ENCODE data around the gene MAP1LC3B2. TPM values are rescaled to one million over a fixed set of nuclear protein-coding genes. Genes with fewer than 3 reads are reported as not detected.

MAP1LC3B2 gene
- total and polyA plus RNA-seq, 8 donors, result 0.49 to 1.8 (median 0.68) TPM; not detected in 2

DNA sequence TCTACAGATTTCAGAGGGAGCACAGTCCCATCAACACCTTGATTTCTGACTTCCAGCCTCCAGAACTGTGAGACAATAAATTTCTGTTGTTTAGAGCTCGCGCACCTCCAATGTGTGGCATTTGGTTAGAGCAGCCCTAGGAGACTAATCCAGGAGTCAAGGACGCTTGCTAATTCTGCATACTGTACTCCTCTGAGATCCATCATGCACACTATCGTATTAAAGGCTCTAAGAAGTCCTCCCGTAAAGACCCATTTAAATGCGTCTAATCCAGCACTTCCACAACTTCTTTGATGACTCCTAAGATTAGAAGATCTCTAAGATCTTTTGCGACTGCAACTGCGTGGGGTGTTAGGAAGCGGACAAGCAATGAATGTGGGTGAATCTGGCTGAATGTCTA is 30.4 kb downstream of the MAP1LC3B2 start:
- no peaks in the 10 kb centered on the region for H3K9me3 ChIP-seq
- FAIRE-seq (no peak), DNase-seq (no peak), ATAC-seq (no peak)
- H3K27ac ChIP-seq, result no peak overlapping the region
- H3K36me3 ChIP-seq, result no peaks in the 10 kb centered on the region
- TF ChIP-seq, protein P1, sequence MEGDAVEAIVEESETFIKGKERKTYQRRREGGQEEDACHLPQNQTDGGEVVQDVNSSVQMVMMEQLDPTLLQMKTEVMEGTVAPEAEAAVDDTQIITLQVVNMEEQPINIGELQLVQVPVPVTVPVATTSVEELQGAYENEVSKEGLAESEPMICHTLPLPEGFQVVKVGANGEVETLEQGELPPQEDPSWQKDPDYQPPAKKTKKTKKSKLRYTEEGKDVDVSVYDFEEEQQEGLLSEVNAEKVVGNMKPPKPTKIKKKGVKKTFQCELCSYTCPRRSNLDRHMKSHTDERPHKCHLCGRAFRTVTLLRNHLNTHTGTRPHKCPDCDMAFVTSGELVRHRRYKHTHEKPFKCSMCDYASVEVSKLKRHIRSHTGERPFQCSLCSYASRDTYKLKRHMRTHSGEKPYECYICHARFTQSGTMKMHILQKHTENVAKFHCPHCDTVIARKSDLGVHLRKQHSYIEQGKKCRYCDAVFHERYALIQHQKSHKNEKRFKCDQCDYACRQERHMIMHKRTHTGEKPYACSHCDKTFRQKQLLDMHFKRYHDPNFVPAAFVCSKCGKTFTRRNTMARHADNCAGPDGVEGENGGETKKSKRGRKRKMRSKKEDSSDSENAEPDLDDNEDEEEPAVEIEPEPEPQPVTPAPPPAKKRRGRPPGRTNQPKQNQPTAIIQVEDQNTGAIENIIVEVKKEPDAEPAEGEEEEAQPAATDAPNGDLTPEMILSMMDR (IDR thresholded peaks at IDR 0.05), result no peak
- no peaks in the 10 kb centered on the region for H3K27me3 ChIP-seq
- WGBS, 2 donors, result 92 to 94% methylated on average over 9 of the region's 9 CpGs
- peaks cover 10 to 15% (median 12%) of the 10 kb centered on the region in 3 donors for H3K4me1 ChIP-seq
- no peak overlapping the region for H3K4me3 ChIP-seq
- intact Hi-C loops (cut with DNase I), result no loop called here

- TF ChIP-seq, protein P1 (IDR thresholded peaks at IDR 0.05), result no peak
- DNase-seq (no peak), FAIRE-seq (no peak), ATAC-seq (no peak)
- H3K36me3 ChIP-seq, result no peaks in the 10 kb centered on the region
- WGBS, 2 donors, result 3 to 5% methylated on average over 1 of the region's 1 CpG
- peaks cover 10 to 15% (median 12%) of the 10 kb centered on the region in 3 donors for H3K4me1 ChIP-seq
- no peaks in the 10 kb centered on the region for H3K9me3 ChIP-seq
- intact Hi-C loops (cut with DNase I), result no loop called here
- H3K27me3 ChIP-seq, result no peaks in the 10 kb centered on the region
- H3K4me3 ChIP-seq, result no peak overlapping the region
- H3K27ac ChIP-seq, result no peak overlapping the region
Observed at GRCh38 chr12:116590561-116590960, 31.4 kb downstream of the MAP1LC3B2 start.

GRCh38 chr12:116591855-116592637 is 32.9 kb downstream of the MAP1LC3B2 start:
- Histone ChIP-seq H3K9me3 (no peaks in the 10 kb centered on the region), H3K4me3 (no peak overlapping the region), H3K27me3 (no peaks in the 10 kb centered on the region), H3K27ac (peak overlapping the region in 3 of 4 donors; percentile 63 to 71 (median 67)), H3K4me1 (peaks cover 10 to 15% (median 12%) of the 10 kb centered on the region in 3 donors), H3K36me3 (no peaks in the 10 kb centered on the region)
- intact Hi-C loops (cut with DNase I), result no loop called here
- DNase-seq (peak; percentile 63 to 82 (median 72)), FAIRE-seq (no peak), ATAC-seq (peak; percentile 77 to 90 (median 86))
- TF ChIP-seq, protein P1 (IDR thresholded peaks at IDR 0.05), result no peak
- 10 to 14% methylated on average over 11 of the region's 11 CpGs for WGBS, 2 donors

DNA sequence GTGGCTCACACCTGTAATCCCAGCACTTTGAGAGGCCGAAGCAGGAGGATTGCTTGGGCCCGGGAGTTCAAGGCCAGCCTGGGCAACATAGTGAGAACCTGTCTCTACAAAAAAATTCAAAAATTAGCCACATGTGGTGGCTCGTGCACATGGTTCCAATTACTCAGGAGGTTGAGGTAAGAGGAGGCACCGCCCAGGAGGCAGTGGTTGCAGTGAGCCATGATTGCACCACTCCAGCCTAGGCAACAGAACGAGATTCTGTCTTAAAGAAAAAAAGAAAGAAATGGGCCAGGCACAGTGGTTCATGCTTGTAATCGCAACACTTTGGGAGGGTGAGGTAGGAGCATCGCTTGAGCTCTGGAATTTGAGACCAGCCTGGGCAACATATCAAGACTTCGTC is 33.5 kb downstream of the MAP1LC3B2 start:
- Histone ChIP-seq H3K36me3 (no peaks in the 10 kb centered on the region), H3K4me1 (peaks cover 10 to 15% (median 12%) of the 10 kb centered on the region in 3 donors), H3K9me3 (no peaks in the 10 kb centered on the region), H3K27me3 (no peaks in the 10 kb centered on the region), H3K4me3 (no peak overlapping the region), H3K27ac (peak overlapping the region in 3 of 4 donors; percentile 63 to 71 (median 67))
- WGBS, 2 donors, result 70 to 82% methylated on average over 8 of the region's 8 CpGs
- ATAC-seq, result peak in 2 of 4 donors; percentile 9 to 21
- no peak for DNase-seq
- intact Hi-C loops (cut with DNase I), result no loop called here
- FAIRE-seq, result no peak
- TF ChIP-seq, protein P1 (IDR thresholded peaks at IDR 0.05), result no peak

Measured in pancreas (tissue), 10 donors.